ENCODE data around the gene RRP1. TPM values are rescaled to one million over a fixed set of nuclear protein-coding genes. Genes with fewer than 3 reads are reported as not detected.
A peak's percentile ranks its signal among the peaks of the same experiment; 100 is the strongest.

RRP1 gene
- total RNA-seq, 1 experiment from 2014 or later: 76.7 TPM

DNA sequence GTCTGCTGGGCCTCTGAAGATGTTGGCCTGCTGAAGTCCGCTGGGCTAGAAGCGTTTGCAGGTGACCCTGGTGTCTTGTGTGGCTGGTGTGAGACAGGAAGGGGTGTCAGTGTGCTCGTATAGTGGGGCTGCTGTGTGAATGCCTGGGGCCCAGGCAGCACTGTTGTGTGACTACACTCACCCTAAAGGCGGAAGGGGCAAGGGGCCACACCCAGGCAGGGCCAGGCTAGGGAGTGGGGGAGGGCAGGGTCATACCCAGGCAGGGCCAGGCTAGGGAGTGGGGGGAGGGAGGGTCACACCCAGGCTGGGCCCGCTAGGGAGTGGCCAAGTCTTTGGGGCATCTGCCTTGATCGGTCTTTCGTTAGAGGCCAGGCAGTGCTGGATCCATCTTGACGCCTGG lies 45.4 kb upstream of the RRP1 start:
- Histone ChIP-seq H3K27ac (ENCODE audit: insufficient read length, low read depth, low read length) (no peak overlapping the region), H3K27me3 (ENCODE audit: insufficient read depth, low read length) (no peaks in the 10 kb centered on the region), H3K9me3 (ENCODE audit: control insufficient read depth, low read depth, low read length) (no peaks in the 10 kb centered on the region), H3T11ph (ENCODE audit: low read length) (no peak overlapping the region), H2BK12ac (ENCODE audit: insufficient read length, low read depth, low read length) (no peak overlapping the region), H4K8ac (replicated peaks; ENCODE audit: insufficient read length, low read depth, low read length) (no peak overlapping the region), H2AK5ac (ENCODE audit: insufficient read length, low read length) (no peak overlapping the region), H3K4me1 (ENCODE audit: insufficient read depth, low read length) (no peaks in the 10 kb centered on the region), H3K4me2 (ENCODE audit: insufficient read depth, insufficient read length, low read length) (no peak overlapping the region), H3K79me1 (ENCODE audit: insufficient read depth, low read depth, low read length, poor library complexity, severe bottlenecking) (no peaks in the 10 kb centered on the region), H3K4ac (ENCODE audit: low read depth, low read length) (no peak overlapping the region), H3K23ac (ENCODE audit: insufficient read length, low read depth, low read length) (no peak overlapping the region), H4K20me1 (ENCODE audit: control insufficient read depth, insufficient read depth, insufficient read length) (peaks cover 4% of the 10 kb centered on the region), H3K79me2 (ENCODE audit: insufficient read depth, low read length) (no peaks in the 10 kb centered on the region), H3K56ac (ENCODE audit: insufficient read length, low read depth, low read length) (no peak overlapping the region), H3K18ac (ENCODE audit: insufficient read length, low read depth, low read length) (no peak overlapping the region), H4K91ac (ENCODE audit: insufficient read length, low read depth, low read length) (no peak overlapping the region), H2BK5ac (ENCODE audit: insufficient read length, low read length) (no peak overlapping the region), H3K9ac (ENCODE audit: extremely low read depth, insufficient read length, low read length) (no peak overlapping the region), H3K14ac (ENCODE audit: insufficient read depth, low read length) (no peak overlapping the region), H3K23me2 (ENCODE audit: insufficient read length, low read depth, low read length, poor library complexity, severe bottlenecking) (no peaks in the 10 kb centered on the region), H2BK20ac (ENCODE audit: low read depth, low read length, poor library complexity, severe bottlenecking) (no peak overlapping the region), H4K5ac (ENCODE audit: insufficient read length, low read depth, low read length) (no peak overlapping the region), H2BK120ac (ENCODE audit: low read depth, low read length, poor library complexity, severe bottlenecking) (no peak overlapping the region), H2BK15ac (ENCODE audit: low read depth, low read length) (no peak overlapping the region), H2AFZ (ENCODE audit: low read length) (no peak overlapping the region)
- Mint-ChIP-seq H3K27me3 (ENCODE audit: low read depth) (no peaks in the 10 kb centered on the region), H3K36me3 (ENCODE audit: insufficient read depth in 1 of 3, low read depth in 3 of 3) (peaks cover 9 to 45% (median 37%) of the 10 kb centered on the region in 3 experiments; a peak in 6 of 7 replicates), H3K9me3 (no peaks in the 10 kb centered on the region), H3K27ac (0 out of 7 replicates have a peak overlapping the region, but pooled peaks of 1 of the 3 experiments have one; percentile 47), H3K4me3 (no peak overlapping the region; a peak in 1 of 5 replicates), H3K4me1 (peaks cover 14 to 17% of the 10 kb centered on the region in 2 experiments)
- DNase-seq: no peak
- WGBS (ENCODE audit: extremely low coverage, insufficient read length, low lambda C conversion rate): no CpG with 5 or more reads among the region's 8 CpGs
- TF ChIP-seq CTCF (conservative IDR thresholded peaks at IDR 0.05): no peak

Data from H9 (cell line).